Trophoblast cell (in vitro differentiated cells and primary cell): ENCODE results near the gene TENM4.

Experiments
- DNase-seq, 2 donors: peaks; one replicate each; pipeline ENCODE4 v3.0.0-alpha.2; 2016
- H2AFZ ChIP-seq: 2 replicates; pipeline ENCODE4 v1.6.1; 2013; ENCODE audit warnings: low read length, moderate library complexity, mild to moderate bottlenecking; ENCODE audit not compliant: insufficient read depth, poor library complexity
- H2AK5ac ChIP-seq: 2 replicates; pipeline ENCODE4 v1.6.1; 2013; ENCODE audit warnings: mild to moderate bottlenecking, low read length
- H2BK120ac ChIP-seq: 2 replicates; pipeline ENCODE4 v1.6.1; 2013; ENCODE audit warnings: low read length, mild to moderate bottlenecking, moderate library complexity; ENCODE audit not compliant: insufficient read depth, poor library complexity
- H2BK12ac ChIP-seq: 2 replicates; pipeline ENCODE4 v1.6.1; 2013; ENCODE audit warnings: mild to moderate bottlenecking, low read length, moderate library complexity
- H2BK5ac ChIP-seq: 2 replicates; pipeline ENCODE4 v1.6.1; 2013; ENCODE audit warnings: low read length, low read depth, moderate library complexity, mild to moderate bottlenecking; ENCODE audit not compliant: poor library complexity
- H3K14ac ChIP-seq: 2 replicates; pipeline ENCODE4 v1.6.1; 2013; ENCODE audit warnings: mild to moderate bottlenecking, low read length
- H3K18ac ChIP-seq: 2 replicates; pipeline ENCODE4 v1.6.1; 2013; ENCODE audit warnings: mild to moderate bottlenecking, low read length
- H3K23ac ChIP-seq: 2 replicates; pipeline ENCODE4 v1.6.1; 2013; ENCODE audit warnings: low read length
- H3K27ac ChIP-seq: 2 replicates; pipeline ENCODE4 v1.5.1; 2013; ENCODE audit warnings: low read depth, mild to moderate bottlenecking, inconsistent platforms, low read length, moderate library complexity
- H3K27me3 ChIP-seq: 2 replicates; pipeline ENCODE4 v1.6.1; 2013; ENCODE audit warnings: inconsistent platforms, mild to moderate bottlenecking, low read length, moderate library complexity; ENCODE audit not compliant: insufficient read depth
- H3K36me3 ChIP-seq, 2 experiments: 1 replicate in 1 of 2; 2 replicates in 1 of 2; pipeline ENCODE4 v1.6.1; 2013; ENCODE audit warnings: low read length in 2 of 2, mild to moderate bottlenecking in 2 of 2, moderate library complexity in 1 of 2; ENCODE audit not compliant: insufficient read depth in 2 of 2, control insufficient read depth in 1 of 2
- H3K4ac ChIP-seq: 2 replicates; pipeline ENCODE4 v1.6.1; 2013; ENCODE audit warnings: low read depth, mild to moderate bottlenecking, low read length, moderate library complexity
- H3K4me1 ChIP-seq, 2 experiments: 1 replicate in 1 of 2; 2 replicates in 1 of 2; pipeline ENCODE4 v1.6.1; 2013; ENCODE audit warnings: low read length in 2 of 2, mild to moderate bottlenecking in 2 of 2, moderate library complexity in 1 of 2; ENCODE audit not compliant: insufficient read depth in 2 of 2, control insufficient read depth in 1 of 2
- H3K4me2 ChIP-seq: 2 replicates; pipeline ENCODE4 v1.6.1; 2013; ENCODE audit warnings: inconsistent platforms, mild to moderate bottlenecking, low read length, moderate library complexity
- H3K4me3 ChIP-seq: 2 replicates; pipeline ENCODE4 v1.5.1; 2013; ENCODE audit warnings: mild to moderate bottlenecking, low read depth, low read length, inconsistent platforms
- H3K79me1 ChIP-seq: one replicate; pipeline ENCODE4 v1.6.1; 2013; ENCODE audit warnings: low read length
- H3K79me2 ChIP-seq: 2 replicates; pipeline ENCODE4 v1.6.1; 2013; ENCODE audit warnings: low read length, mild to moderate bottlenecking; ENCODE audit not compliant: control insufficient read depth, insufficient read depth, poor library complexity
- H3K9ac ChIP-seq: 2 replicates; pipeline ENCODE4 v1.6.1; 2013; ENCODE audit warnings: mild to moderate bottlenecking, low read length
- H3K9me3 ChIP-seq: 2 replicates; pipeline ENCODE4 v1.6.1; 2013; ENCODE audit warnings: low read depth, mild to moderate bottlenecking, control low read depth, inconsistent platforms, low read length; ENCODE audit not compliant: insufficient read depth
- H4K12ac ChIP-seq: 2 replicates; pipeline ENCODE4 v1.6.1; 2013; ENCODE audit warnings: low read depth, mild to moderate bottlenecking, low read length, moderate library complexity
- H4K8ac ChIP-seq: 2 replicates; pipeline ENCODE4 v1.6.1; 2013; ENCODE audit warnings: low read depth, mild to moderate bottlenecking, low read length, moderate library complexity
- H4K91ac ChIP-seq: one replicate; pipeline ENCODE4 v1.6.1; 2013; ENCODE audit warnings: low read depth, mild to moderate bottlenecking, low read length, moderate library complexity
- WGBS: extraction: QIAGEN DNeasy Blood & Tissue Kit; methylation state at CpG from one replicate; pipeline ENCODE4 v1.1.7; 2013; ENCODE audit warnings: missing lambda C conversion rate; ENCODE audit not compliant: insufficient read length, insufficient coverage; ENCODE audit errors: extremely low coverage; 5-methylcytosine and 5-hydroxymethylcytosine counted together

Gene TENM4

DNA sequence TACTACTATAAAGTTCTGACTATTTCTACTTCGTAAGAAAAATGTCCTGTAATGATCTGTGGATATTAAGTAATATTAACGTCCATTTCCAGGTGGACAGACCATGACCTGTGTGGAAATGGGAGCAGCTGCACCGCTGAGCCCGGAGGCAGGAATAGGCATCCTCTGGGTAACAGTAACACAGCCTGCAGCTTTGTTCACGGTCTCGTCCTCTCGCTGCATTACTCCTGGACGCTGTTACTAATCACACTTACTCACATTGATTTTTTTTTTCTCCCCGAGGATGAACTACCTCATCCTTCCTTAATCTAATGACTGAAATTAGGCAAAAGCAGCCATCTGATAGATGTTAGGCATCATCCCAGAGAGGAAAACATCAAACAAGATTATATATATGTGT is 520.5 kb downstream of the TENM4 start:
- H3K9me3 ChIP-seq: no peaks in the 10 kb centered on the region
- no peak overlapping the region for H3K4me2 ChIP-seq
- H3K4ac ChIP-seq: no peak overlapping the region
- H3K4me1 ChIP-seq: peaks cover 13 to 14% of the 10 kb centered on the region in 2 experiments
- H2BK12ac ChIP-seq: no peak overlapping the region
- no CpG with 5 or more reads among the region's 9 CpGs for WGBS
- no peak overlapping the region for H3K4me3 ChIP-seq
- H3K23ac ChIP-seq: no peak overlapping the region
- no peak overlapping the region for H4K8ac ChIP-seq
- H3K18ac ChIP-seq: no peak overlapping the region
- peaks cover 3% of the 10 kb centered on the region for H3K79me1 ChIP-seq
- DNase-seq: peak in 1 of 2 donors; percentile 14
- no peak overlapping the region for H3K27ac ChIP-seq
- H4K12ac ChIP-seq: no peak overlapping the region
- no peak overlapping the region for H4K91ac ChIP-seq
- H2BK120ac ChIP-seq: no peak overlapping the region
- H3K14ac ChIP-seq: no peak overlapping the region
- no peaks in the 10 kb centered on the region for H3K79me2 ChIP-seq
- H2AFZ ChIP-seq: no peak overlapping the region
- H2AK5ac ChIP-seq: no peak overlapping the region
- no peaks in the 10 kb centered on the region for H3K27me3 ChIP-seq
- no peak overlapping the region for H2BK5ac ChIP-seq
- peaks cover 2 to 13% of the 10 kb centered on the region in 2 experiments for H3K36me3 ChIP-seq
- H3K9ac ChIP-seq: no peak overlapping the region

DNA sequence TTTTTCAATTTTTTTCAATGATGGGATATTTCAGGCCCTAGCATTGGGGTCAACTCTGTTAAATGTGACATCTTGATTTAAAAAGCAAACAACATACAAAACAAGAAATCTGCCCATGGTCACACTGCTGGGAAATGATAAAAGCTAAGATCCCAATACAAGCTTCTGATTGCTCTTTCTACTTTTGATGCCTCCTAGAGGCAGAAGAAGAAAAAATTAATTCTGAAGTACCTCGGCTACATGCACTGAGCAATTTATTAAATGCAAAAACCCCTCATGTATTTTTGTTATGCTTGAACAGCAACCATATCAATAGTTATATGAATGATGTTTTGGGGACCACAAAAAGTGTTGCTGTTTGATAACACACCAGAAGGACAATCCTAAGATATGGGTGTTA is 524.1 kb downstream of the TENM4 start:
- Histone ChIP-seq H4K91ac (no peak overlapping the region), H3K4ac (no peak overlapping the region), H3K4me3 (no peak overlapping the region), H3K27ac (no peak overlapping the region), H3K9me3 (no peaks in the 10 kb centered on the region), H2AFZ (no peak overlapping the region), H3K23ac (no peak overlapping the region), H2BK5ac (no peak overlapping the region), H3K14ac (no peak overlapping the region), H3K79me2 (no peaks in the 10 kb centered on the region), H3K36me3 (peaks cover 0 to 5% of the 10 kb centered on the region in 2 experiments), H3K27me3 (no peaks in the 10 kb centered on the region), H2BK120ac (no peak overlapping the region), H3K4me2 (no peak overlapping the region), H3K79me1 (peaks cover under 1% of the 10 kb centered on the region), H3K4me1 (peaks cover 11 to 12% of the 10 kb centered on the region in 2 experiments), H4K8ac (no peak overlapping the region), H3K9ac (no peak overlapping the region), H2BK12ac (no peak overlapping the region), H3K18ac (no peak overlapping the region), H4K12ac (no peak overlapping the region), H2AK5ac (no peak overlapping the region)
- WGBS: no CpG with 5 or more reads among the region's 1 CpG
- DNase-seq: peak in 1 of 2 donors; percentile 7

DNA sequence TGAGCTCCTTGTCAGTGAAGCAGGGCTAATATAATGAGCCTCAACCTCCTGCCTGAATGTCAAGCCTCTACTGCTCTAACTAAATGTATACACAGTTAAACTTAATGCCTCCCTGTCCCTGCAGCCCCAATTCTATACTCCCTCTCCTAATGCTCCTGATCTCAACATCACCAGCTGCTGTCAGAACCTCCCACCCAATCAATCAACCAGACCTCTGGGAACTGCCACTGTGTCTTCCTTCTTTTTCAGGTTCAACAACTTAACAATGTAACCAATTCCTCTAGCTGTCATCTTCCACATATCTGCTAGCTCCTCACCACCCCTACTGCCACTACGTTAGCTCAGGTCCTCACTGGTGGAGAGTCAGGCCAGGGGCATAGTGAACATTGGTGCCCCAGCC is 526.3 kb downstream of the TENM4 start:
- H3K4ac ChIP-seq: no peak overlapping the region
- H3K4me3 ChIP-seq: no peak overlapping the region
- H3K9ac ChIP-seq: no peak overlapping the region
- H2BK5ac ChIP-seq: no peak overlapping the region
- no peak overlapping the region for H4K91ac ChIP-seq
- H3K23ac ChIP-seq: no peak overlapping the region
- H3K27ac ChIP-seq: no peak overlapping the region
- H3K79me1 ChIP-seq: no peaks in the 10 kb centered on the region
- no peak overlapping the region for H2AK5ac ChIP-seq
- H3K27me3 ChIP-seq: no peaks in the 10 kb centered on the region
- H3K9me3 ChIP-seq: no peaks in the 10 kb centered on the region
- no peak overlapping the region for H3K14ac ChIP-seq
- H3K18ac ChIP-seq: no peak overlapping the region
- H3K4me1 ChIP-seq: peaks cover 0 to 2% of the 10 kb centered on the region in 2 experiments
- H4K12ac ChIP-seq: no peak overlapping the region
- DNase-seq: no peak
- H2BK12ac ChIP-seq: no peak overlapping the region
- peaks cover 0 to 5% of the 10 kb centered on the region in 2 experiments for H3K36me3 ChIP-seq
- no peak overlapping the region for H2BK120ac ChIP-seq
- H3K4me2 ChIP-seq: no peak overlapping the region
- no peak overlapping the region for H2AFZ ChIP-seq
- WGBS: no CpG with 5 or more reads among the region's 1 CpG
- H4K8ac ChIP-seq: no peak overlapping the region
- H3K79me2 ChIP-seq: no peaks in the 10 kb centered on the region

DNA sequence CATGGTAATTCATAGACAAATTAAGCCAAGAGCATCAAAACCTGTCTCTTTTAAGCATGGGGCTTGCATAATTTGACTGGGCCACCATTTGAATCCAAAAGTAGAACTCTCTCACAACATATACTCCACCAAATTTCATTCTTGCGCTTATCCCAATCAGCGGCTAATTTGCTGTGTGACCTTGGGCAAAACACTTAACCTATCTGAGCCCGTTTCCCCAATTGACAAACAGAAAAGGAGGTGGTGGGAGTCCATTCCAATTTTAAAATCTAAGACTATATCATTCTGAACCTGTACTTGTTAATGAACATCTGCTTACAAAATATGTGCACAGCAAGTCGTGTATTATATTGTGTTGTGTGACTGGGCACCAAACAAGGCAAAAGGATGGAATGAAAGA is 528.1 kb downstream of the TENM4 start:
- WGBS: no CpG with 5 or more reads among the region's 4 CpGs
- Histone ChIP-seq H3K79me1 (no peaks in the 10 kb centered on the region), H3K36me3 (peaks cover 0 to 3% of the 10 kb centered on the region in 2 experiments), H4K12ac (no peak overlapping the region), H3K79me2 (no peaks in the 10 kb centered on the region), H3K4me3 (no peak overlapping the region), H3K27me3 (no peaks in the 10 kb centered on the region), H3K4ac (no peak overlapping the region), H4K8ac (no peak overlapping the region), H2AFZ (no peak overlapping the region), H3K18ac (no peak overlapping the region), H3K4me1 (peaks cover 2% of the 10 kb centered on the region in 2 experiments), H3K9me3 (no peaks in the 10 kb centered on the region), H4K91ac (no peak overlapping the region), H3K9ac (no peak overlapping the region), H3K23ac (no peak overlapping the region), H3K14ac (no peak overlapping the region), H2BK12ac (no peak overlapping the region), H3K4me2 (no peak overlapping the region), H3K27ac (no peak overlapping the region), H2BK5ac (no peak overlapping the region), H2BK120ac (no peak overlapping the region), H2AK5ac (no peak overlapping the region)
- DNase-seq: no peak
